Body of pancreas (tissue), 4 donors: ENCODE results near the gene U2AF2. TPM values are rescaled to one million over a fixed set of nuclear protein-coding genes. Genes with fewer than 3 reads are reported as not detected.
A peak's percentile ranks its signal among the peaks of the same experiment; 100 is the strongest.

Experiments
- ATAC-seq: fragments of 150-250 bp; one replicate; pipeline ENCODE4 v1.9.1; 2016
- DNase-seq, 4 donors: peaks; one replicate each; pipeline ENCODE4 v3.0.0-alpha.2; 2019
- H3K27ac ChIP-seq, 4 donors: fragments of 200-600 bp; sonication (generic); 1 replicate in 3 of 4; 2 replicates in 1 of 4; pipeline versions ENCODE4 v1.5.1 to v1.6.1; 2016 to 2019; ENCODE audit warnings: mild to moderate bottlenecking in 1 of 4, mixed read lengths in 1 of 4, moderate library complexity in 1 of 4
- H3K27me3 ChIP-seq, 2 donors: fragments of 200-600 bp; sonication (generic); one replicate each; pipeline ENCODE4 v1.6.0; 2016; ENCODE audit warnings: mild to moderate bottlenecking in 1 of 2
- H3K36me3 ChIP-seq, 2 donors: fragments of 200-600 bp; sonication (generic); replicated peaks in 1 of 2; 2 replicates each; pipeline ENCODE4 v1.5.1; 2016; ENCODE audit warnings: low read depth in 2 of 2; ENCODE audit not compliant: insufficient read depth in 1 of 2
- H3K4me1 ChIP-seq: fragments of 200-600 bp; sonication (generic); one replicate; pipeline ENCODE4 v1.6.0; 2016
- H3K4me3 ChIP-seq, 2 donors: fragments of 200-600 bp; sonication (generic); 1 replicate in 1 of 2; 2 replicates in 1 of 2; pipeline ENCODE4 v1.5.1; 2016 to 2019
- H3K9me3 ChIP-seq, 3 donors: fragments of 200-600 bp; sonication (generic); 1 replicate in 2 of 3; 2 replicates in 1 of 3; pipeline ENCODE4 v1.5.1; 2016
- CTCF ChIP-seq, 7 experiments: fragments of 450-650 bp in 4 of 7; fragments of 200-600 bp in 3 of 7; sonication (generic) in 3 of 7; IDR thresholded peaks; one replicate each; pipeline ENCODE4 v1.5.1; 2016 to 2019; ENCODE audit warnings: antibody characterized with exemption in 7 of 7
- POLR2A ChIP-seq, 3 donors: fragments of 450-650 bp; IDR thresholded peaks; one replicate each; pipeline ENCODE4 v1.6.1; 2016; ENCODE audit warnings: antibody characterized with exemption in 3 of 3, mild to moderate bottlenecking in 2 of 3
- WGBS, 2 donors: methylation state at CpG; one replicate each; pipeline ENCODE4 v1.1.5; 2017; 5-methylcytosine and 5-hydroxymethylcytosine counted together
- intact Hi-C: fragments of 100-400 bp; cut with DNase I; formaldehyde crosslinking; loops from one replicate; pipeline ENCODE4 v1.15.1; 2023
- total RNA-seq, 2 donors: library from RNA; depleted of rRNA; stranded (reverse); fragments of >200 nt; gene quantifications; one replicate each; pipeline ENCODE4 v1.1.0, GENCODE V29; 2016

The U2AF2 gene
- total RNA-seq, 2 donors from 2014 or later = 53.4 to 106 TPM

DNA sequence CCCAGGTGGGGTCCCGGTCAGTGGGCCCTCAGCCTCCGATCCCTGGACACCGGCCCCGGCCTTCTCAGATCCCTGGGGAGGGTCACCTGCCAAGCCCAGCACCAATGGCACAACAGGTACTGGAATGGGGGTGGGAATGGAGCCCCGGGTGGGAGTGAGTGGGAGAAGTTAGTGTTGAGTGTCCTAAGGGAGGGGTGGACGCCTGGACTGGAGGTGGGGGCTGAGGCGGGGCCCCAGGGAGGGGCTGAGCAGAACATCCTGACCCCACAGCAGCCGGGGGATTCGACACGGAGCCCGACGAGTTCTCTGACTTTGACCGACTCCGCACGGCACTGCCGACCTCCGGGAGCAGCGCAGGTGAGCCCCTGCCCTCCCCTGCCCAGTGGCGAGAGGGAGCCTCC lies 37.8 kb downstream of the U2AF2 start:
- no peak overlapping the region for H3K4me3 ChIP-seq
- H3K27me3 ChIP-seq = no peaks in the 10 kb centered on the region
- DNase-seq = no peak
- intact Hi-C loops = no loop called here
- no peaks in the 10 kb centered on the region for H3K9me3 ChIP-seq
- no peak overlapping the region for H3K27ac ChIP-seq
- 90% methylated on average over 12 to 19 of the region's 19 CpGs for WGBS, 2 donors
- no peak for ATAC-seq
- TF ChIP-seq CTCF (IDR thresholded peaks at IDR 0.05) (no peak), POLR2A (IDR thresholded peaks at IDR 0.05) (no peak)
- H3K4me1 ChIP-seq = peaks cover 2% of the 10 kb centered on the region
- H3K36me3 ChIP-seq = peaks cover 35 to 49% of the 10 kb centered on the region in 2 donors

DNA sequence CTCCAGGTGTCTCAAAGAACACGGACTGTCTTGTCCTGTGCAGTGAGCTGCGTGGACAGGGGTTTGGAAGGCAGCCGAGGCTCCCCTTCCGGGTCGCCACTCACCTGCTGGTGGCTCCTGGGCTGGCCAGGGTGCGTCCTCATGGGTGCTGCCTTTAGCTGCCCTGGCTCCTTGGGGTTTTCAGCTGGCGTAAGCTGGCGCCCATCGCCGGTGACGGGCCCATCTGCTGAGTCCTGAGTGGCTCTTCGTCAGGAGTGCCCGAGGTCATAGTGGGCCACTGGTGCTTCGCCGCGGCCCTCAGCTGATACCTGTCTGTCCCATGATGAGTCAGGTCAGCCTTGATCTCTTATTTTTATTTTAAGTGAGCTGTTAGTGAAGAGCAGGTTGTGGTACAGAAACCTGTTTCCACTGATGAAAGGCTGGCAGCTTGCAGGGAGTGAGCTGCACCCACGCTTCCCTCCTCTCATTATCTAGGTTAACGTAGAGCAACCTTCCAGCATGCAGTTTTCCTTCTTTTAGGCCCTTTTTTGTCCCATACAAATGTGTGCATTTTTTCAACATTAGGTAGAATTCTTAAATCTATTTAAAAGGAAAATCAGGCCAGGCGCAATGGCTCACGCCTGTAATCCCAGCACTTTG lies 38.6 kb downstream of the U2AF2 start:
- intact Hi-C loops = no loop called here
- Histone ChIP-seq H3K27ac (no peak overlapping the region), H3K36me3 (peaks cover 35 to 53% of the 10 kb centered on the region in 2 donors), H3K4me3 (no peak overlapping the region), H3K4me1 (no peaks in the 10 kb centered on the region), H3K9me3 (no peaks in the 10 kb centered on the region), H3K27me3 (no peaks in the 10 kb centered on the region)
- TF ChIP-seq CTCF (IDR thresholded peaks at IDR 0.05) = no peak
- TF ChIP-seq POLR2A (IDR thresholded peaks at IDR 0.05) = no peak
- no peak for DNase-seq
- WGBS, 2 donors = 94 to 98% methylated on average over 9 to 15 of the region's 20 CpGs
- no peak for ATAC-seq

DNA sequence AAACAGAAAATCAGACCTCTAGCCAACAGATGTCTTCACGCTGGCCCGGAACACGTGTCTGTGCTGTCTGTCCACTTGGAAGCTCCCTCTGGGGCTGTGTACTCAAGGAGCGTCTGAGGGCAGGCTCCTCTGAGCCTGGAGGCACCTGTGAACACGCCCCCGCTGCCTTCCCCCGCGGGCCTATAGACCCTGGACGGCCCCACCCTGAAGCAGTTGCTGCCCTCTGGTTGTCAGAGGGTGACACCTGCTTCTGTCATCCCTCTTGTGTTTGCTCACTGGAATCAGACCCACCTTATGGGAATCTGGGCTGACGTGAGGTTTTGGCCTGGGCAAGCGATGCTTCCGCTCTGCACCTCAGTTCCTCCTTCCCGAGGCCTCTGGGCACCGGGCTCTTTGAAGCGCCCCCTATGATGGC lies 39.4 kb downstream of the U2AF2 start:
- Histone ChIP-seq H3K9me3 (no peaks in the 10 kb centered on the region), H3K4me3 (no peak overlapping the region), H3K27me3 (no peaks in the 10 kb centered on the region), H3K4me1 (no peaks in the 10 kb centered on the region), H3K36me3 (peaks cover 33 to 53% of the 10 kb centered on the region in 2 donors), H3K27ac (no peak overlapping the region)
- ATAC-seq (no peak), DNase-seq (no peak)
- no peak for TF ChIP-seq POLR2A (IDR thresholded peaks at IDR 0.05)
- TF ChIP-seq CTCF (IDR thresholded peaks at IDR 0.05) = no peak
- intact Hi-C loops = no loop called here
- 84 to 85% methylated on average over 9 to 15 of the region's 15 CpGs for WGBS, 2 donors

DNA sequence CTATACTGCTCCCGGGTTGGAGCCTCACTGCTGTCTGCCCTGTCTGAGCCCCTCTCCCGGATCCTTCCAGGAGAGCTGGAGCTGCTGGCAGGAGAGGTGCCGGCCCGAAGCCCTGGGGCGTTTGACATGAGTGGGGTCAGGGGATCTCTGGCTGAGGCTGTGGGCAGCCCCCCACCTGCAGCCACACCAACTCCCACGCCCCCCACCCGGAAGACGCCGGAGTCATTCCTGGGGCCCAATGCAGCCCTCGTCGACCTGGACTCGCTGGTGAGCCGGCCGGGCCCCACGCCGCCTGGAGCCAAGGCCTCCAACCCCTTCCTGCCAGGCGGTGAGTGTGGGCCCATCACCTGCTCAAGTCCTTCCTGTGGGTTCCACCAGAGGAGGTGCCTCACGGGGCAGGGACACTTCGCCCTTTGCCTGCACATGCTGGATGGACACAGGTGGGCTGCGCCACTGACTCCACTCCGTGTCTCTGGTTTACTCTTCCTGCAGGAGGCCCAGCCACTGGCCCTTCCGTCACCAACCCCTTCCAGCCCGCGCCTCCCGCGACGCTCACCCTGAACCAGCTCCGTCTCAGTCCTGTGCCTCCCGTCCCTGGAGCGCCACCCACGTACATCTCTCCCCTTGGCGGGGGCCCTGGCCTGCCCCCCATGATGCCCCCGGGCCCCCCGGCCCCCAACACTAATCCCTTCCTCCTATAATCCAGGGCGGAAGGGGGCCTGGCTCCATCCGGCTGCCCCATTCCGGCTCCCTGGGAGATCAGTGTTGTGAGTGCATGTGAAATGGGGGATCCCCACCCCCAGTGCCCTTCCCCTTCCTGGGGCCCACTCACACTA lies 40.0 kb downstream of the U2AF2 start:
- no peak for ATAC-seq
- intact Hi-C loops = no loop called here
- WGBS, 2 donors = 93 to 95% methylated on average over 22 to 37 of the region's 37 CpGs
- no peak overlapping the region for H3K27ac ChIP-seq
- H3K9me3 ChIP-seq = no peaks in the 10 kb centered on the region
- TF ChIP-seq POLR2A (IDR thresholded peaks at IDR 0.05) (no peak), CTCF (IDR thresholded peaks at IDR 0.05) (no peak)
- no peaks in the 10 kb centered on the region for H3K27me3 ChIP-seq
- H3K4me1 ChIP-seq = no peaks in the 10 kb centered on the region
- no peak overlapping the region for H3K4me3 ChIP-seq
- peak in 1 of 4 donors; percentile 12 for DNase-seq
- peaks cover 27 to 46% of the 10 kb centered on the region in 2 donors for H3K36me3 ChIP-seq
